HepG2 (cell line): ENCODE data around the gene SEZ6L. TPM values are rescaled to one million over a fixed set of nuclear protein-coding genes. Genes with fewer than 3 reads are reported as not detected.

ENCODE experiments used
- ATAC-seq: fragments of 200-7000 bp; cut with Tn5 transposase; 3 replicates; pipeline ENCODE4 v1.9.1; 2020; ENCODE audit warnings: mild to moderate bottlenecking, moderate library complexity
- BruUV-seq: library from RNA; stranded (reverse); fragments of 400-500 nt; replicated peaks from 2 replicates; lab custom pipeline; 2021; lab: Mats Ljungman, UMichigan
- CTCF ChIA-PET: fragments of 300-600 bp; formaldehyde crosslinking; extraction: SDS; loops from one replicate; lab custom pipeline; 2021; ENCODE audit warnings: low total read pairs, inconsistent platforms, low intra/inter-chr PET ratio; lab: Yijun Ruan, JAX
- POLR2A ChIA-PET: fragments of 350-600 bp; sonication (Branson Sonifier 250); formaldehyde crosslinking; loops from one replicate; lab custom pipeline; 2020; ENCODE audit warnings: antibody characterized with exemption, inconsistent platforms; lab: Yijun Ruan, JAX
- DNase-seq: peaks from one replicate; pipeline ENCODE4 v3.0.0-alpha.2; 2015; ENCODE audit warnings: low spot score
- FAIRE-seq: peaks from 3 replicates; lab custom pipeline; 2011; peaks lifted over from hg19 to GRCh38; lab: Jason Lieb, UNC
- H2AFZ ChIP-seq: one replicate; pipeline ENCODE4 v1.6.1; 2011; ENCODE audit warnings: low read length, inconsistent platforms
- H3K27ac ChIP-seq: fragments of 300-600 bp; 3 replicates; pipeline ENCODE4 v1.8.0; 2011; ENCODE audit warnings: mixed run types, mild to moderate bottlenecking, mixed read lengths, low read length, inconsistent platforms; ENCODE audit not compliant: insufficient read depth; ENCODE audit errors: extremely low read length
- H3K27me3 ChIP-seq, 2 experiments: fragments of 200-600 bp in 1 of 2; 2 replicates in 1 of 2; 3 replicates in 1 of 2; pipeline versions ENCODE4 v1.6.0 to v1.8.0; 2011; ENCODE audit warnings: low read length in 2 of 2, mild to moderate bottlenecking in 2 of 2, moderate library complexity in 2 of 2, inconsistent platforms in 1 of 2; ENCODE audit not compliant: insufficient read depth in 2 of 2, control insufficient read depth in 1 of 2
- H3K36me3 ChIP-seq, 2 experiments: fragments of 200-600 bp in 1 of 2; replicated peaks in 1 of 2; 2 replicates in 1 of 2; 3 replicates in 1 of 2; pipeline versions ENCODE4 v1.5.1 to v1.8.0; 2011; ENCODE audit warnings: low read length in 2 of 2, inconsistent platforms in 1 of 2; ENCODE audit not compliant: insufficient read depth in 2 of 2, control insufficient read depth in 1 of 2
- H3K4me1 ChIP-seq: 2 replicates; pipeline ENCODE4 v1.5.1; 2012; ENCODE audit warnings: low read length, inconsistent platforms; ENCODE audit not compliant: insufficient read depth
- H3K4me2 ChIP-seq: 2 replicates; pipeline ENCODE4 v1.6.0; 2011; ENCODE audit warnings: low read depth, low read length, inconsistent platforms
- H3K4me3 ChIP-seq, 3 experiments: fragments of 200-600 bp in 1 of 3; sonication (generic), shearing (Covaris generic) in 1 of 3; replicated peaks in 1 of 3; 2 replicates each; pipeline ENCODE4 v1.5.1; 2011 to 2016; ENCODE audit warnings: low read length in 3 of 3, inconsistent platforms in 2 of 3, low read depth in 2 of 3, mild to moderate bottlenecking in 2 of 3, control low read depth in 1 of 3, mixed read lengths in 1 of 3; ENCODE audit not compliant: insufficient read depth in 1 of 3
- H3K79me2 ChIP-seq: one replicate; pipeline ENCODE4 v1.6.1; 2011; ENCODE audit warnings: low read length, inconsistent platforms; ENCODE audit not compliant: insufficient read depth
- H3K9ac ChIP-seq: 2 replicates; pipeline ENCODE4 v1.6.0; 2011; ENCODE audit warnings: mild to moderate bottlenecking, low read depth, low read length, inconsistent platforms; ENCODE audit not compliant: insufficient read depth
- H3K9me3 ChIP-seq: 2 replicates; pipeline ENCODE4 v1.5.1; 2012; ENCODE audit warnings: mild to moderate bottlenecking, low read length
- H4K20me1 ChIP-seq: 2 replicates; pipeline ENCODE4 v1.6.0; 2011; ENCODE audit warnings: inconsistent platforms, mild to moderate bottlenecking, low read length, moderate library complexity; ENCODE audit not compliant: insufficient read depth
- CTCF ChIP-seq: sonication (generic); formaldehyde crosslinking; IDR thresholded peaks from 2 replicates; pipeline ENCODE4 v1.5.0; 2020; ENCODE audit warnings: mild to moderate bottlenecking, missing genetic modification reagents, moderate library complexity
- ISX ChIP-seq: sonication (generic); formaldehyde crosslinking; conservative IDR thresholded peaks from 2 replicates; pipeline ENCODE4 v1.5.0; 2020; ENCODE audit warnings: missing genetic modification reagents
- MXD4 ChIP-seq: IDR thresholded peaks from 2 replicates; pipeline ENCODE4 v1.6.1; 2016; ENCODE audit warnings: mild to moderate bottlenecking, missing biosample characterization, missing genetic modification reagents
- PBX2 ChIP-seq: IDR thresholded peaks from 2 replicates; pipeline ENCODE4 v1.6.1; 2016; ENCODE audit warnings: control low read depth
- RAD21 ChIP-seq: fragments of 450-650 bp; formaldehyde crosslinking; IDR thresholded peaks from 2 replicates; pipeline ENCODE4 v1.5.0; 2020; ENCODE audit warnings: mild to moderate bottlenecking
- SMARCE1 ChIP-seq: fragments of 450-650 bp; IDR thresholded peaks from 2 replicates; pipeline ENCODE4 v1.6.1; 2017; ENCODE audit warnings: borderline replicate concordance
- SMC3 ChIP-seq: IDR thresholded peaks from 2 replicates; pipeline ENCODE4 v1.6.1; 2011; ENCODE audit warnings: low read length, improper control_type of control experiment
- STAG1 ChIP-seq: sonication (generic); formaldehyde crosslinking; IDR thresholded peaks from 2 replicates; pipeline ENCODE4 v1.4.0; 2020; ENCODE audit warnings: missing genetic modification reagents
- TFDP1 ChIP-seq: IDR thresholded peaks from 2 replicates; pipeline ENCODE4 v1.6.1; 2016; ENCODE audit warnings: missing compliant biosample characterization, missing genetic modification reagents, borderline replicate concordance
- XRCC5 ChIP-seq: fragments of 200-400 bp; formaldehyde crosslinking; optimal IDR thresholded peaks from 2 replicates; pipeline ENCODE3; 2017; ENCODE audit warnings: mild to moderate bottlenecking, low read length
- ZBTB26 ChIP-seq: IDR thresholded peaks from 2 replicates; pipeline ENCODE4 v1.6.1; 2016; ENCODE audit warnings: missing compliant biosample characterization, missing genetic modification reagents, borderline replicate concordance
- ZFP36L1 ChIP-seq: sonication (generic); formaldehyde crosslinking; IDR thresholded peaks from 2 replicates; pipeline ENCODE4 v1.8.0; 2022; ENCODE audit warnings: mild to moderate bottlenecking, missing genetic modification reagents, moderate library complexity
- ZNF841 ChIP-seq: sonication (generic); formaldehyde crosslinking; IDR thresholded peaks from 2 replicates; pipeline ENCODE4 v1.8.1; 2023; ENCODE audit warnings: missing genetic modification reagents, borderline replicate concordance
- WGBS: methylation state at CpG from one replicate; pipeline ENCODE4 v1.1.6; 2017; ENCODE audit warnings: low lambda C conversion rate; 5-methylcytosine and 5-hydroxymethylcytosine counted together
- in situ Hi-C: cut with HindIII; loops from 2 replicates; pipeline ENCODE4 v1.10.0; 2017; ENCODE audit warnings: low pct_unique_long_range_greater_than_20kb; ENCODE audit not compliant: extremely low pct_ligation_motif_present
- intact Hi-C: fragments of 100-400 bp; cut with micrococcal nuclease; formaldehyde crosslinking; loops from one replicate; pipeline ENCODE4 v1.10.0; 2022; ENCODE audit not compliant: unreplicated experiment
- polyA plus RNA-seq, 8 experiments: library from polyadenylated mRNA; depleted of rRNA in 3 of 8; stranded (reverse) in 7 of 8; unstranded in 1 of 8; fragments of >200 nt; fragmentation: Illumina TruSeq in 4 of 8; extraction: Trizol in 4 of 8; gene quantifications; 2 replicates each; pipeline versions ENCODE4 v1.2.1 to v1.2.3, GENCODE V29; 2011 to 2016; ENCODE audit warnings: low read depth in 4 of 8, missing spikeins in 1 of 8, mixed read lengths in 1 of 8; ENCODE audit not compliant: insufficient read depth in 1 of 8
- total RNA-seq, 5 experiments: library from RNA; depleted of rRNA; stranded (reverse); fragments of >200 nt; fragmentation: Illumina TruSeq; extraction: Trizol; gene quantifications; 2 replicates each; pipeline ENCODE4 v1.2.3, GENCODE V29; 2016; ENCODE audit warnings: low read depth in 1 of 5

Gene SEZ6L
- total and polyA plus RNA-seq, 2 of the 13 experiments (the other 11 are each of a cell fraction or from before 2014, with no cell fraction given), result not detected

GRCh38 chr22:26364066-26365015 lies 195.1 kb downstream of the SEZ6L start:
- FAIRE-seq (peak; percentile 90), DNase-seq (peak; percentile 72), ATAC-seq (peak; percentile 94)
- H3K27ac ChIP-seq, result no peak overlapping the region
- WGBS, result 16% methylated on average over 12 of the region's 12 CpGs
- no peaks in the 10 kb centered on the region for H4K20me1 ChIP-seq
- TF ChIP-seq ZNF841 (CRISPR knock-in tag) (no peak), PBX2 (CRISPR knock-in tag) (no peak), ISX (CRISPR knock-in tag) (no peak), CTCF (peak; percentile 85), ZFP36L1 (no peak), RAD21 (peak; percentile 66; the same call in 1 of the 2 replicates), TFDP1 (CRISPR knock-in tag) (no peak), ZBTB26 (CRISPR knock-in tag) (no peak), MXD4 (CRISPR knock-in tag) (no peak), SMC3 (peak; percentile 63; the same call in 1 of the 2 replicates), XRCC5 (peak; percentile 50), SMARCE1 (no peak), STAG1 (CRISPR knock-in tag) (peak; percentile 84)
- H3K9ac ChIP-seq, result no peak overlapping the region
- no peaks in the 10 kb centered on the region for H3K79me2 ChIP-seq
- in situ Hi-C loops, result loop anchor here (5.0 kb wide), 1 partner anchor 98 kb away; no protein-coding TSS in a partner anchor
- BruUV-seq, result no TSS peak
- H3K4me2 ChIP-seq, result no peak overlapping the region
- H2AFZ ChIP-seq, result no peak overlapping the region
- ChIA-PET POLR2A (no interaction called here), CTCF (interaction anchor here (1.2 to 2.4 kb wide), 2 partner anchors 96 to 301 kb away, joined by 4 to 16 read pairs; no protein-coding TSS in a partner anchor)
- no peaks in the 10 kb centered on the region for H3K36me3 ChIP-seq
- H3K4me3 ChIP-seq, result no peak overlapping the region
- peaks cover 0 to 6% of the 10 kb centered on the region in 2 experiments; a peak in 1 of 5 replicates for H3K27me3 ChIP-seq
- no peaks in the 10 kb centered on the region for H3K9me3 ChIP-seq
- H3K4me1 ChIP-seq, result peaks cover 9% of the 10 kb centered on the region
- intact Hi-C loops, result loop anchor here (1.0 to 5.0 kb wide), 2 partner anchors 97 to 303 kb away; no protein-coding TSS in a partner anchor
